Esophagus squamous epithelium (tissue), 4 donors: ENCODE data around the gene DDR2.

Experiments
- POLR2A ChIP-seq, 4 donors: fragments of 450-650 bp; IDR thresholded peaks; one replicate each; pipeline ENCODE4 v1.6.1; 2017; ENCODE audit warnings: antibody characterized with exemption in 4 of 4, mild to moderate bottlenecking in 4 of 4, moderate library complexity in 3 of 4
- TF ChIP-seq, protein P1 (sequence below), 6 experiments: fragments of 450-650 bp in 4 of 6; fragments of 200-600 bp in 2 of 6; sonication (generic) in 2 of 6; IDR thresholded peaks; one replicate each; pipeline ENCODE4 v1.5.1; 2016 to 2019; ENCODE audit warnings: antibody characterized with exemption in 6 of 6, mild to moderate bottlenecking in 4 of 6, moderate library complexity in 4 of 6

DNA sequence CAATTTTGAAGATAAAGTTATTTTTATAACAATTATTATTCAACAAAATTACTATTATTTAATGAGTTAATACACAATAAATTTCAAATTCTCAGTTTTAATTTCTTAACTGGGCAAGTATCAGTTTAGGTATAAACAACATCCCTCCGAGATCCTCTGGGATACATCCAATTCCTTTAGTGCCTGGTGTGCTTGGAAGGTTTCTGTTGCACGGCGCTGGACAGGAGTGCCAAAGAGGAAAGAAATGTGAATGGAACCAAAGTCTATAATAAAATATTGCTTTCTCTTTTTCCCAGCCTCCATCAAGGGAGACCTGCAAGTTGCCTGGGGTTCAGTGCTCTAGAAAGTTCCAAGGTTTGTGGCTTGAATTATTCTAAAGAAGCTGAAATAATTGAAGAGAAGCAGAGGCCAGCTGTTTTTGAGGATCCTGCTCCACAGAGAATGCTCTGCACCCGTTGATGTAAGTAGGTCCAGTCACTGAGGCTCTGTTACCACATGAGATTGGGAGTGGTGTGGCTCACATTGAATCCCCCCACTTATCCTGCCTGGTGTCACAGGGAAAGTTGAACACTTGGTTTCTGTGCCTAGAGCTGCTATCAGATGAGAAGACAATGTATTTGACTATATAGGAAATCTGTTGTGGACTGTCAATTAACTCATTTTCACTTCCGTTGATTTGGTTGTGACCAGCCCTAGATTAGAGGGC lies 22.8 kb downstream of the DDR2 start:
- TF ChIP-seq, protein P1, sequence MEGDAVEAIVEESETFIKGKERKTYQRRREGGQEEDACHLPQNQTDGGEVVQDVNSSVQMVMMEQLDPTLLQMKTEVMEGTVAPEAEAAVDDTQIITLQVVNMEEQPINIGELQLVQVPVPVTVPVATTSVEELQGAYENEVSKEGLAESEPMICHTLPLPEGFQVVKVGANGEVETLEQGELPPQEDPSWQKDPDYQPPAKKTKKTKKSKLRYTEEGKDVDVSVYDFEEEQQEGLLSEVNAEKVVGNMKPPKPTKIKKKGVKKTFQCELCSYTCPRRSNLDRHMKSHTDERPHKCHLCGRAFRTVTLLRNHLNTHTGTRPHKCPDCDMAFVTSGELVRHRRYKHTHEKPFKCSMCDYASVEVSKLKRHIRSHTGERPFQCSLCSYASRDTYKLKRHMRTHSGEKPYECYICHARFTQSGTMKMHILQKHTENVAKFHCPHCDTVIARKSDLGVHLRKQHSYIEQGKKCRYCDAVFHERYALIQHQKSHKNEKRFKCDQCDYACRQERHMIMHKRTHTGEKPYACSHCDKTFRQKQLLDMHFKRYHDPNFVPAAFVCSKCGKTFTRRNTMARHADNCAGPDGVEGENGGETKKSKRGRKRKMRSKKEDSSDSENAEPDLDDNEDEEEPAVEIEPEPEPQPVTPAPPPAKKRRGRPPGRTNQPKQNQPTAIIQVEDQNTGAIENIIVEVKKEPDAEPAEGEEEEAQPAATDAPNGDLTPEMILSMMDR (IDR thresholded peaks at IDR 0.05): no peak
- no peak for TF ChIP-seq POLR2A (IDR thresholded peaks at IDR 0.05)
